Measurements from ENCODE around the gene KNL1.

Gene KNL1

DNA sequence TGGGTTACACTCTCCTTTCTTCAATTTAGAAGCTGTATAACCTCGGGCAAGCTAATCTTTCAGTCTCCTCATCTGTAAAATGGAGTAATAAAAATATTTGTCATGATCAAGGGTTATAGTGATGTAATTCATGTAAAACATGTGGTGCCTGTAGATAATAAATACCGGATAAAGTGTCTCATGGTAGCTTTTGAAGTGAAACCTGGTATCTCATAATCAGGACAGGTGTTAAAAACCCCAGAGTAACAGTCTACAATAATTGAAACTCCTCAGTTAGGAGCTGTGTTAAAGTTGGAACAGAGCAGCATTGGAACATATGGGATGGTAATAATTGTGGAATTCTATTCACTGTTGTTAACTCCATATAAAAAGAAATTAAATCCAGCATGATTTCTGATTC lies 884 bp upstream of the KNL1 start:
- TF ChIP-seq CTCF (IDR thresholded peaks at IDR 0.05; ENCODE audit: low read depth, low read length, missing control alignments), result no peak
- no peak overlapping the region for H3K27ac ChIP-seq
- H3K27me3 ChIP-seq (replicated peaks), result no peaks in the 10 kb centered on the region
- H3K36me3 ChIP-seq (replicated peaks), result no peaks in the 10 kb centered on the region
- in situ Hi-C loops (cut with HindIII; ENCODE audit: low pct_ligation_motif_present, low sequenced_read_pairs), result no loop called here
- DNase-seq, result no peak
- H3K4me3 ChIP-seq (ENCODE audit: low read depth, low read length), result no peak overlapping the region

- TF ChIP-seq CTCF (IDR thresholded peaks at IDR 0.05; ENCODE audit: low read depth, low read length, missing control alignments), result peak; percentile 48
- peak overlapping the region; percentile 92 for H3K27ac ChIP-seq
- in situ Hi-C loops (cut with HindIII; ENCODE audit: low pct_ligation_motif_present, low sequenced_read_pairs), result no loop called here
- H3K36me3 ChIP-seq (replicated peaks), result no peaks in the 10 kb centered on the region
- peak overlapping the region; percentile 87 for H3K4me3 ChIP-seq (ENCODE audit: low read depth, low read length)
- no peaks in the 10 kb centered on the region for H3K27me3 ChIP-seq (replicated peaks)
- peak; percentile 42 for DNase-seq
Measured at GRCh38 chr15:40594429-40594836, 384 bp downstream of the KNL1 start.

DNA sequence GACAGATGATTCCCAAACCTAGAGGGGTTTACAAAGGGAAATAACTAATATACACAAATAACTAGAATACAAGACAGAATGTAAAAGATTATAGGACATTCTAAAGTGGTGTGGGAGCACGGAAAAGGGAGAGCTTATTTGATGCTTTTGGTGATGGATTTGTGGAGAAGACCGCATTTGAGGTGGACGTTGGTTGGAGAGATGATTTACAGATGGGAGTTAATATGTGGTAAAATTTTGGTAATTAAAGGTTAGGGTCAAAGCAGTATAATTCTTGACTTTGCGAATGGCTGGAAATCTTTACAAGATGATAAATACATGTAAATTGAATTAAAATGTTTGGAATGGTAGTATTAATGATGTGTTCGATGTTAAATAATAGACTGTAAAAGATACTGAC lies 1.2 kb downstream of the KNL1 start:
- Histone ChIP-seq H3K4me3 (ENCODE audit: low read depth, low read length) (peak overlapping the region; percentile 87), H3K36me3 (replicated peaks) (no peaks in the 10 kb centered on the region), H3K27me3 (replicated peaks) (no peaks in the 10 kb centered on the region), H3K27ac (no peak overlapping the region)
- in situ Hi-C loops (cut with HindIII; ENCODE audit: low pct_ligation_motif_present, low sequenced_read_pairs), result no loop called here
- no peak for DNase-seq
- no peak for TF ChIP-seq CTCF (IDR thresholded peaks at IDR 0.05; ENCODE audit: low read depth, low read length, missing control alignments)

DNA sequence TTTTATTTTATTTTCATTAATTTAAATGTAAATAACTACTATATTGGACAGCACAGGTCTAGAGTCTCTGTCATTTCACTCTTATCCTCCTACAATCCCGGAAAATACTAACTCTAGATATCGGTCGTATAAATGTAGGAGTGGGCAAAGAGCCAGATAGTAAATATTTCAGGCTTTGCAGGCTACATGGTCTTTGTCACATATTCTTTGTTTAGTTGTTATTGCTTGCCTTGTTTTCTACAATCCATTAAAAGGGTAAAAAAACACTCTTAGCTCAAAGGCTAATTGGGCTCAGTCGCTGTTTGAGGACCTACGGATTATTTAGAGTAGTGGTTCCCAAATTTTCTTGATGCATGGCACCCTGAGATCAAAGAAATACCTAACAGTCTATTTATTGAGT lies 1.7 kb downstream of the KNL1 start:
- DNase-seq, result no peak
- Histone ChIP-seq H3K36me3 (replicated peaks) (no peaks in the 10 kb centered on the region), H3K27me3 (replicated peaks) (no peaks in the 10 kb centered on the region), H3K4me3 (ENCODE audit: low read depth, low read length) (peak overlapping the region; percentile 5), H3K27ac (no peak overlapping the region)
- in situ Hi-C loops (cut with HindIII; ENCODE audit: low pct_ligation_motif_present, low sequenced_read_pairs), result no loop called here
- no peak for TF ChIP-seq CTCF (IDR thresholded peaks at IDR 0.05; ENCODE audit: low read depth, low read length, missing control alignments)

DNA sequence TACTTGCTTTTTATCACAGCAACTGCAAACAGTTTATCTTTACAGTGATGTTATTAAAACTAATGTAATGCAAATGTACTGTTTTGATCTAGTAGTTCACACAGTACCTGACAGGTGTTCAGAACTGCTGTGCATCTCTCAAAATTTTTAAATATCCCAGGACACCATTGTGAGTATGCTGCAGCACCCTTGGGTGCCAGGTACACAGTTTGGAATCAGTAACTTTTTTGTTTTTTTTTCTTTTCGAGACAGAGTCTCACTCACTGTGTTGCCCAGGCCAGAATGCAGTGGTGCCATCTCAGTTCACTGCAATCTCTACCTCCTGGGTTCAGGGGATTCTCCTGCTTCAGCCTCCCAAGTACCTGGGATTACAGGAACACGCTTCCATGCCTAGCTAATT lies 3.0 kb downstream of the KNL1 start:
- H3K4me3 ChIP-seq (ENCODE audit: low read depth, low read length), result no peak overlapping the region
- no peaks in the 10 kb centered on the region for H3K36me3 ChIP-seq (replicated peaks)
- TF ChIP-seq CTCF (IDR thresholded peaks at IDR 0.05; ENCODE audit: low read depth, low read length, missing control alignments), result no peak
- H3K27me3 ChIP-seq (replicated peaks), result no peaks in the 10 kb centered on the region
- no peak for DNase-seq
- in situ Hi-C loops (cut with HindIII; ENCODE audit: low pct_ligation_motif_present, low sequenced_read_pairs), result no loop called here
- H3K27ac ChIP-seq, result no peak overlapping the region

DNA sequence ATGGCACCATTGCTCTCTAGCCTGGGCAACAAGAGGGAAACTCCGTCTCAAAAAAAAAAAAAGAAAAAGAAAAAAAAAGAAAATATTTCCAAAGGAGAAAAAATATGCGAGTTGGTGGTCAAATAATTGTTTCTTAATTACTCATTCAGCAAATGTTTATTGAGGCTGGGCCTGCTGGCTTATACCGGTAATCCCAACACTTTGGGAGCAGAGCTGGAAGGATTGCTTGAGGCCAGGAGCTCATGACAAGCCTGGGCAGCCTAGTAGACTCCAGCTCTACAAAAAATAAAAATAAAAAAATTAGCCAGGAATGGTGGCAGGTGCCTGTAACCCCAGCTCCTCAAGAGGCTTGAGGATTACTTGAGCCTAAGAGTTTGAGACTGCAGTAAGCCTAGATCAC lies 4.1 kb downstream of the KNL1 start:
- no peaks in the 10 kb centered on the region for H3K27me3 ChIP-seq (replicated peaks)
- no peak for TF ChIP-seq CTCF (IDR thresholded peaks at IDR 0.05; ENCODE audit: low read depth, low read length, missing control alignments)
- H3K27ac ChIP-seq, result no peak overlapping the region
- no peaks in the 10 kb centered on the region for H3K36me3 ChIP-seq (replicated peaks)
- in situ Hi-C loops (cut with HindIII; ENCODE audit: low pct_ligation_motif_present, low sequenced_read_pairs), result no loop called here
- no peak overlapping the region for H3K4me3 ChIP-seq (ENCODE audit: low read depth, low read length)
- no peak for DNase-seq
